Endothelial cell (in vitro differentiated cells): ENCODE results near the gene CELSR2. TPM values are rescaled to one million over a fixed set of nuclear protein-coding genes. Genes with fewer than 3 reads are reported as not detected.

Source experiments
- DNase-seq: peaks from one replicate; pipeline ENCODE4 v3.0.0; 2021; ENCODE audit warnings: low spot score
- H3K27ac Mint-ChIP-seq: one replicate; pipeline ENCODE4 v1.8.0; 2021; ENCODE audit warnings: mixed read lengths, inconsistent platforms; ENCODE audit not compliant: unreplicated experiment
- H3K27me3 Mint-ChIP-seq: one replicate; pipeline ENCODE4 v1.8.0; 2021; ENCODE audit warnings: mild to moderate bottlenecking, moderate library complexity, mixed read lengths, inconsistent platforms; ENCODE audit not compliant: unreplicated experiment
- H3K36me3 Mint-ChIP-seq: one replicate; pipeline ENCODE4 v1.8.0; 2021; ENCODE audit warnings: mild to moderate bottlenecking, low read depth, mixed read lengths, inconsistent platforms; ENCODE audit not compliant: unreplicated experiment
- H3K4me1 Mint-ChIP-seq: one replicate; pipeline ENCODE4 v1.8.0; 2021; ENCODE audit warnings: mild to moderate bottlenecking, mixed read lengths, inconsistent platforms; ENCODE audit not compliant: unreplicated experiment
- H3K4me3 Mint-ChIP-seq: one replicate; pipeline ENCODE4 v1.8.0; 2021; ENCODE audit warnings: mild to moderate bottlenecking, mixed read lengths, inconsistent platforms; ENCODE audit not compliant: unreplicated experiment
- H3K9me3 Mint-ChIP-seq: one replicate; pipeline ENCODE4 v1.8.0; 2021; ENCODE audit warnings: mixed read lengths, inconsistent platforms; ENCODE audit not compliant: unreplicated experiment
- total RNA-seq: library from RNA; stranded (reverse); fragmentation: NEBNext Ultra II Directional; extraction: Animal tissue kit (Norgen Biotek cat#: 25700); gene quantifications from one replicate; pipeline ENCODE4 v1.2.1, GENCODE V29; 2021; ENCODE audit not compliant: unreplicated experiment
- TF ChIP-seq, protein P1 (sequence below): fragments of 200-600 bp; sonication (generic); IDR thresholded peaks from one replicate; pipeline ENCODE4 v1.5.0; 2021; ENCODE audit warnings: antibody characterized with exemption; ENCODE audit not compliant: unreplicated experiment

The CELSR2 gene
- total RNA-seq, 1 donor from 2014 or later, result 1.6 TPM

DNA sequence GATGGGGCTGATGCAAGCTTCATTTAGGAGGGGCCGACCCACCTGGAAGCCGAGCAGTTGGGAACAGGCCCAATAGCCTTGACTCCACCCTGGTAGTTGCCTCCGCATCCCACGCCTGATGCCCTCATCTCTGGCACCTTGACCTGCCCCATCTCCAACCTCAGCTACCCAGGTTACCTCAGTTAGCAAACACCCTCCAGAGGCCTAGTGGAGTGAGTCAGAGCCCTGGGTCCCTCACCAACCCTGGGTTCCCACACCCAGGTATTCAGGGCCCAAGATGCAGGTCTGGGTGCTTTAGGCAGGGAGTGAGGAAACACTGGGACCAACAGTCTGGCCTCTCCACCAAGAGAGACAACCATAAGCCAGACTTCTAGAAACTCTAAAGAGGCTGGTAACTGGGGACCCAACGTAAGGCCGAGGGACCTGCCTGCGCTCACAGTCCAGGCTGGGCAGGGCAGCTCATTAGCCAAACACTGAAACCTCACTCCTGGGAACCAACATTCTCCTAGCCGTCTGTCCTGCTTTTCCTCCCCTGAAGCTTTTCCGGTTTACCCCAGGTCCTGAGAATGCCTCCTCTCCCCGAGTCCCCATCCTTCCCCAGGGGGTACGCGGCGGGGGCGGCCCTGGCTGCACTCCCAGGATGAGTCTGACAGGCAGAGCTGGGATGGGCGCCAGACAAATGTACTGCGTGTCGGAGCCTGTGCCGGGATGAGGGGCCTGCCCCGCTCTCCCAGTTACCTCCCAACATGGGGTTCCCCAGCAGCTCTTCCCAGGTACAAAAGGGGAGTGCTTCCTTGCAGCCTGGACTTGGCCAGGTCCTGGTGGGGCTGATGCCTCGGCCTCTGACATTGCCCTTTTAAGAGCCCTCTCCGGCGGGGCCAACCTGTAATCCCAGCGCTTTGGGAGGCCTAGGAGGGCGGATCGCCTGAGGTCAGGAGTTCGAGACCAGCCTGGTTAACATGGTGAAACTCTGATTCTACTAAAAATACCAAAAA, 8.9 kb upstream of the CELSR2 start:
- H3K36me3 Mint-ChIP-seq, result peaks cover 33% of the 10 kb centered on the region
- H3K27me3 Mint-ChIP-seq, result peaks cover 10% of the 10 kb centered on the region
- TF ChIP-seq, protein P1, sequence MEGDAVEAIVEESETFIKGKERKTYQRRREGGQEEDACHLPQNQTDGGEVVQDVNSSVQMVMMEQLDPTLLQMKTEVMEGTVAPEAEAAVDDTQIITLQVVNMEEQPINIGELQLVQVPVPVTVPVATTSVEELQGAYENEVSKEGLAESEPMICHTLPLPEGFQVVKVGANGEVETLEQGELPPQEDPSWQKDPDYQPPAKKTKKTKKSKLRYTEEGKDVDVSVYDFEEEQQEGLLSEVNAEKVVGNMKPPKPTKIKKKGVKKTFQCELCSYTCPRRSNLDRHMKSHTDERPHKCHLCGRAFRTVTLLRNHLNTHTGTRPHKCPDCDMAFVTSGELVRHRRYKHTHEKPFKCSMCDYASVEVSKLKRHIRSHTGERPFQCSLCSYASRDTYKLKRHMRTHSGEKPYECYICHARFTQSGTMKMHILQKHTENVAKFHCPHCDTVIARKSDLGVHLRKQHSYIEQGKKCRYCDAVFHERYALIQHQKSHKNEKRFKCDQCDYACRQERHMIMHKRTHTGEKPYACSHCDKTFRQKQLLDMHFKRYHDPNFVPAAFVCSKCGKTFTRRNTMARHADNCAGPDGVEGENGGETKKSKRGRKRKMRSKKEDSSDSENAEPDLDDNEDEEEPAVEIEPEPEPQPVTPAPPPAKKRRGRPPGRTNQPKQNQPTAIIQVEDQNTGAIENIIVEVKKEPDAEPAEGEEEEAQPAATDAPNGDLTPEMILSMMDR, result no peak
- H3K4me3 Mint-ChIP-seq, result no peak overlapping the region
- H3K9me3 Mint-ChIP-seq, result no peaks in the 10 kb centered on the region
- DNase-seq, result no peak
- H3K27ac Mint-ChIP-seq, result no peak overlapping the region
- peaks cover 26% of the 10 kb centered on the region for H3K4me1 Mint-ChIP-seq

DNA sequence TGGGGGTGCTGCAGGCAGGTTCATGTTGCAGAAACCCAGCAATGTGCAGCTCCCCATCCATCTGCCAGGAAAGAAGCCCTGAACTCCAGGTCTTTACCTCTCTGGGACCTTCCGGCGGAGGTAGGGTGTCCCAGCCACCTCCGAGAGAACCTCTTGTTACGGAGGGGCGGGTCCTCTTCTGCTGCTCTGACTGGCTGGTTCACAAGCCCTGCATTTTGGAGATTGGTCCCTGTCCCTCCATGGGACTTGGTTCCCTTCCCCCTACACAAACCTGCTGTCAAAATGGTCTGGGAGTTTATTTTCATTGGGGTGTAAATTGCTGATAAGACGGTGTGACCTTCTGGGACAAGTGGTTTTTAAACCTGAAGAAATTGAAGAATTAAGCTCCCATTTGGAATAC, 8.0 kb upstream of the CELSR2 start:
- peaks cover 26% of the 10 kb centered on the region for H3K36me3 Mint-ChIP-seq
- H3K9me3 Mint-ChIP-seq, result no peaks in the 10 kb centered on the region
- no peak overlapping the region for H3K4me3 Mint-ChIP-seq
- TF ChIP-seq, protein P1, result no peak
- H3K27me3 Mint-ChIP-seq, result peaks cover 10% of the 10 kb centered on the region
- H3K27ac Mint-ChIP-seq, result no peak overlapping the region
- no peak for DNase-seq
- H3K4me1 Mint-ChIP-seq, result peaks cover 26% of the 10 kb centered on the region

DNA sequence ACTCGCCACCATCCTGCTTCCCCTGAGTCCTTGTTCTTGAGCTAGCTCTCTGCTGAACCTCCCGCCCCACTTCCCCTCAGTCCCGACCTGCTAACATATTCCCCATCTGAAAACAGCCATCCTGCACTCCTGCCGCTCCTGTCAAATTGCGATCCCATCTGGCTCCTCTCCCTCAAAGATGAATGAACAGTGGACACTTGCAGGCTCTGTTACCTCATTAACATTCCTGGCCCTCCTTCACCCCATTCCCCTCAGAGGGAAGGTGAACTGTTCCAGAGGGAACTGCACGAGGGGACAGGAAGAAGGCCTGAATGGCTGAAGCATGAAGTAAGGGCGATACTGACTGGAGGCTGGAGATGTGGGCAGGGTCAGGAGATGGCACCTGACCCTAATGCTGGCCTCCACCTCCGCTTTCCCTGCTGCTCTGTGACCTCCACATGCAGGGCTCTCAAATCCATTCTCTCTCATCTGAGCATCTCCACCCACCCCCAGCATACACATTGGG, 7.4 kb upstream of the CELSR2 start:
- DNase-seq, result no peak
- H3K4me1 Mint-ChIP-seq, result peaks cover 30% of the 10 kb centered on the region
- no peaks in the 10 kb centered on the region for H3K9me3 Mint-ChIP-seq
- peaks cover 25% of the 10 kb centered on the region for H3K36me3 Mint-ChIP-seq
- H3K27me3 Mint-ChIP-seq, result peaks cover 10% of the 10 kb centered on the region
- H3K4me3 Mint-ChIP-seq, result peak overlapping the region; percentile 82
- H3K27ac Mint-ChIP-seq, result no peak overlapping the region
- TF ChIP-seq, protein P1, result no peak

DNA sequence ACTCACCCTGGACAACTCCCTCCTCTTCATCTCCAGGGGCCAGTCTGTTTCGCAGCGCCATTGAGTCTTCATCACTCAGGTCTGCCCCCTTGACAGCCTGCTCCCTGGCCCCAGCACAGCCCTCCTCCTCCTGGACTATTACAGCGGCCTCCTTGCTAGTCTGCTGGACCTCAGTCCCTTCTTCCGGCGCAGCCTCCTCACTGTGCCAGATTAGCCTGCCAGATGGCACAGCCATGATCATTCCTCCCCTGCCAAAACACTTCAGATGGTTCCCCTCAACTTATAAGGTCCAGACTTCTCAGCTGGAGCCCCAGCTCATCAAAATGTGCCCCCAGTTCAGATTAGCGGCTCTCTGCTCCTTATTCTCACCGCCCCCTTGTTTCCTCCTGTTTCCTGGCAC, 7.0 kb upstream of the CELSR2 start:
- Mint-ChIP-seq H3K9me3 (no peaks in the 10 kb centered on the region), H3K36me3 (peaks cover 21% of the 10 kb centered on the region), H3K4me1 (peaks cover 30% of the 10 kb centered on the region), H3K4me3 (peak overlapping the region; percentile 82), H3K27ac (peak overlapping the region; percentile 67), H3K27me3 (peaks cover 10% of the 10 kb centered on the region)
- no peak for DNase-seq
- TF ChIP-seq, protein P1, result no peak

DNA sequence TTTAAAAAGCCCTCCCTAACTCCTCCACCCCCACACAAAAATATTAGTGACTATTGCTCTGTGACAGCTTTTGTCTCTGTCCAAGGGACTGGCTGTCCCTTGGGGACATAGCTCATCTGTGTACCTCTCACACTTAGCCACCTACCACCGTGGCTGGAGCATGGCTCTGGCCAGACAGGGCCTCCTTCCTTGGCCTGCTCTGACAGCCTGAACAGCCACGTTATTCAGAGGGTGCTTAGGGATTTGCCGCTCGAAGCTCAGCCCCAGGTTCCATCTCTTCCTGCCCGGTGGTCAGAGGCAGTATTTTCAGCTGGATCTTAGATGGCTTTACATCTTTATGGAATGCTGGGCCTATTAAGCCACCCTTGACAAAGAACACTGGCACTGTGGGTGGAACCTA, 6.1 kb upstream of the CELSR2 start:
- no peak for DNase-seq
- Mint-ChIP-seq H3K4me3 (no peak overlapping the region), H3K9me3 (no peaks in the 10 kb centered on the region), H3K27me3 (peaks cover 10% of the 10 kb centered on the region), H3K36me3 (peaks cover 15% of the 10 kb centered on the region), H3K27ac (no peak overlapping the region), H3K4me1 (peaks cover 30% of the 10 kb centered on the region)
- TF ChIP-seq, protein P1, result no peak
